GM18909 (cell line): ENCODE data around the gene REPIN1.

Experiments used
- ATAC-seq: cut with Tn5 transposase; IDR thresholded peaks from one replicate; pipeline ENCODE4 v1.9.1; 2021; ENCODE audit warnings: mild to moderate bottlenecking; ENCODE audit not compliant: unreplicated experiment, poor library complexity

The REPIN1 gene

GRCh38 chr7:150358988-150359621 lies 9.5 kb upstream of the REPIN1 start:
- no peak for ATAC-seq

GRCh38 chr7:150359622-150360362 lies 8.8 kb upstream of the REPIN1 start:
- no peak for ATAC-seq

GRCh38 chr7:150360363-150361058 lies 8.1 kb upstream of the REPIN1 start:
- ATAC-seq, result no peak

- ATAC-seq, result no peak
These were observed 7.2 kb upstream of the REPIN1 start for GRCh38 chr7:150361402-150361801.

GRCh38 chr7:150361807-150362621 lies 6.6 kb upstream of the REPIN1 start:
- no peak for ATAC-seq

- no peak for ATAC-seq
These were observed 5.3 kb upstream of the REPIN1 start for GRCh38 chr7:150363370-150363769.

GRCh38 chr7:150363872-150364271 lies 4.8 kb upstream of the REPIN1 start:
- no peak for ATAC-seq

GRCh38 chr7:150365194-150365593 lies 3.4 kb upstream of the REPIN1 start:
- ATAC-seq, result no peak

- no peak for ATAC-seq
These were observed 2.8 kb upstream of the REPIN1 start for GRCh38 chr7:150365673-150366398.

- ATAC-seq, result no peak
These were observed 936 bp upstream of the REPIN1 start for GRCh38 chr7:150367677-150368095.

GRCh38 chr7:150368884-150369747 lies 494 bp downstream of the REPIN1 start:
- peak; percentile 52 for ATAC-seq

GRCh38 chr7:150369748-150370501 lies 1.3 kb downstream of the REPIN1 start:
- no peak for ATAC-seq

- ATAC-seq, result no peak
These were observed 2.0 kb downstream of the REPIN1 start for GRCh38 chr7:150370612-150371071.

GRCh38 chr7:150371131-150371995 lies 2.7 kb downstream of the REPIN1 start:
- no peak for ATAC-seq

GRCh38 chr7:150371996-150372270 lies 3.3 kb downstream of the REPIN1 start:
- ATAC-seq, result no peak

- no peak for ATAC-seq
These were observed 3.8 kb downstream of the REPIN1 start for GRCh38 chr7:150372271-150373048.
